HepG2 (cell line): ENCODE measurements around the gene PLCXD1. TPM values are rescaled to one million over a fixed set of nuclear protein-coding genes. Genes with fewer than 3 reads are reported as not detected.
A peak's percentile ranks its signal among the peaks of the same experiment; 100 is the strongest.

Source experiments
- BRCA1 ChIP-seq: sonication (generic); formaldehyde crosslinking; IDR thresholded peaks from 2 replicates; pipeline ENCODE4 v1.4.0; 2020; ENCODE audit warnings: missing genetic modification reagents
- CEBPG ChIP-seq: IDR thresholded peaks from 2 replicates; pipeline ENCODE4 v1.6.1; 2016
- DPF2 ChIP-seq: sonication (generic); formaldehyde crosslinking; IDR thresholded peaks from 2 replicates; pipeline ENCODE4 v1.4.0; 2020; ENCODE audit warnings: mild to moderate bottlenecking, low read depth, missing genetic modification reagents, borderline replicate concordance
- FIP1L1 ChIP-seq: fragments of 200-400 bp; formaldehyde crosslinking; IDR thresholded peaks from 2 replicates; pipeline ENCODE4 v1.6.1; 2018; ENCODE audit warnings: low read depth, mild to moderate bottlenecking, low read length, moderate library complexity, borderline replicate concordance; ENCODE audit not compliant: insufficient read depth
- GABPB1 ChIP-seq: IDR thresholded peaks from 2 replicates; pipeline ENCODE4 v1.6.1; 2016; ENCODE audit warnings: mild to moderate bottlenecking, missing genetic modification reagents, moderate library complexity, missing compliant biosample characterization
- HDAC6 ChIP-seq: fragments of 200-600 bp; sonication (generic); IDR thresholded peaks from 2 replicates; pipeline ENCODE4 v1.7.0; 2017; ENCODE audit warnings: mild to moderate bottlenecking, antibody characterized with exemption, low read length, low read depth
- KLF11 ChIP-seq: IDR thresholded peaks from 2 replicates; pipeline ENCODE4 v1.6.1; 2016; ENCODE audit warnings: missing compliant biosample characterization
- NFATC3 ChIP-seq: sonication (generic); formaldehyde crosslinking; IDR thresholded peaks from 2 replicates; pipeline ENCODE4 v1.5.1; 2020; ENCODE audit warnings: mild to moderate bottlenecking, missing genetic modification reagents
- SIX4 ChIP-seq: sonication (generic); formaldehyde crosslinking; IDR thresholded peaks from 2 replicates; pipeline ENCODE4 v1.4.0; 2020; ENCODE audit warnings: missing genetic modification reagents
- SNRNP70 ChIP-seq: fragments of 200-400 bp; formaldehyde crosslinking; IDR thresholded peaks from 2 replicates; pipeline ENCODE4 v1.6.1; 2017; ENCODE audit warnings: mild to moderate bottlenecking, low read depth, low read length, moderate library complexity
- SOX13 ChIP-seq, 3 experiments: fragments of 450-650 bp in 1 of 3; sonication (generic) in 1 of 3; formaldehyde crosslinking in 1 of 3; IDR thresholded peaks in 2 of 3; conservative IDR thresholded peaks in 1 of 3; 2 replicates each; pipeline versions ENCODE4 v1.5.0 to v1.6.1; 2016 to 2020; ENCODE audit warnings: antibody characterized with exemption in 1 of 3, mild to moderate bottlenecking in 1 of 3, missing compliant biosample characterization in 1 of 3, missing genetic modification reagents in 1 of 3, moderate library complexity in 1 of 3
- SRSF9 ChIP-seq: fragments of 200-400 bp; formaldehyde crosslinking; IDR thresholded peaks from 2 replicates; pipeline ENCODE4 v1.6.1; 2018; ENCODE audit warnings: borderline replicate concordance, mild to moderate bottlenecking, low read depth, low read length; ENCODE audit not compliant: insufficient read depth, poor library complexity, severe bottlenecking
- TAF1 ChIP-seq: sonication (generic); formaldehyde crosslinking; IDR thresholded peaks from 2 replicates; pipeline ENCODE4 v1.4.0; 2020; ENCODE audit warnings: missing genetic modification reagents
- TCF7L2 ChIP-seq: IDR thresholded peaks from 2 replicates; pipeline ENCODE4 v1.6.1; 2011; ENCODE audit warnings: mild to moderate bottlenecking, low read depth, low read length, moderate library complexity
- ZBTB42 ChIP-seq: sonication (generic); formaldehyde crosslinking; IDR thresholded peaks from 2 replicates; pipeline ENCODE4 v1.5.0; 2020; ENCODE audit warnings: mild to moderate bottlenecking, missing genetic modification reagents
- ZFP90 ChIP-seq: sonication (generic); formaldehyde crosslinking; IDR thresholded peaks from 2 replicates; pipeline ENCODE4 v1.8.0; 2022; ENCODE audit warnings: missing genetic modification reagents, mild to moderate bottlenecking, inconsistent platforms, borderline replicate concordance
- ZNF138 ChIP-seq: sonication (generic); formaldehyde crosslinking; IDR thresholded peaks from 2 replicates; pipeline ENCODE4 v1.5.0; 2020; ENCODE audit warnings: mild to moderate bottlenecking, low read depth, missing genetic modification reagents
- ZNF816 ChIP-seq: sonication (generic); formaldehyde crosslinking; IDR thresholded peaks from 2 replicates; pipeline ENCODE4 v1.8.0; 2022; ENCODE audit warnings: missing genetic modification reagents, mild to moderate bottlenecking, borderline replicate concordance
- polyA plus RNA-seq, 8 experiments: library from polyadenylated mRNA; depleted of rRNA in 3 of 8; stranded (reverse) in 7 of 8; unstranded in 1 of 8; fragments of >200 nt; fragmentation: Illumina TruSeq in 4 of 8; extraction: Trizol in 4 of 8; gene quantifications; 2 replicates each; pipeline versions ENCODE4 v1.2.1 to v1.2.3, GENCODE V29; 2011 to 2016; ENCODE audit warnings: low read depth in 4 of 8, missing spikeins in 1 of 8, mixed read lengths in 1 of 8; ENCODE audit not compliant: insufficient read depth in 1 of 8
- total RNA-seq, 5 experiments: library from RNA; depleted of rRNA; stranded (reverse); fragments of >200 nt; fragmentation: Illumina TruSeq; extraction: Trizol; gene quantifications; 2 replicates each; pipeline ENCODE4 v1.2.3, GENCODE V29; 2016; ENCODE audit warnings: low read depth in 1 of 5
- TF ChIP-seq, protein P1 (sequence below): sonication (generic); formaldehyde crosslinking; IDR thresholded peaks from 2 replicates; pipeline ENCODE4 v1.4.0; 2020; ENCODE audit warnings: mild to moderate bottlenecking, missing genetic modification reagents
- TF ChIP-seq, protein P2 (sequence below): IDR thresholded peaks from 2 replicates; pipeline ENCODE4 v1.6.1; 2016; ENCODE audit warnings: control low read depth
- TF ChIP-seq, protein P3 (sequence below): IDR thresholded peaks from 2 replicates; pipeline ENCODE4 v1.6.1; 2012; ENCODE audit warnings: inconsistent platforms
- TF ChIP-seq, protein P4 (sequence below): sonication (generic); formaldehyde crosslinking; IDR thresholded peaks from 2 replicates; pipeline ENCODE4 v1.4.0; 2020; ENCODE audit warnings: missing genetic modification reagents
- TF ChIP-seq, protein P5 (sequence below): sonication (generic); formaldehyde crosslinking; IDR thresholded peaks from 2 replicates; pipeline ENCODE4 v1.8.0; 2022; ENCODE audit warnings: mild to moderate bottlenecking, missing genetic modification reagents; ENCODE audit not compliant: insufficient replicate concordance

PLCXD1 gene
- total and polyA plus RNA-seq, 2 of the 13 experiments (the other 11 are each of a cell fraction or from before 2014, with no cell fraction given): 87.7 to 153 TPM

DNA sequence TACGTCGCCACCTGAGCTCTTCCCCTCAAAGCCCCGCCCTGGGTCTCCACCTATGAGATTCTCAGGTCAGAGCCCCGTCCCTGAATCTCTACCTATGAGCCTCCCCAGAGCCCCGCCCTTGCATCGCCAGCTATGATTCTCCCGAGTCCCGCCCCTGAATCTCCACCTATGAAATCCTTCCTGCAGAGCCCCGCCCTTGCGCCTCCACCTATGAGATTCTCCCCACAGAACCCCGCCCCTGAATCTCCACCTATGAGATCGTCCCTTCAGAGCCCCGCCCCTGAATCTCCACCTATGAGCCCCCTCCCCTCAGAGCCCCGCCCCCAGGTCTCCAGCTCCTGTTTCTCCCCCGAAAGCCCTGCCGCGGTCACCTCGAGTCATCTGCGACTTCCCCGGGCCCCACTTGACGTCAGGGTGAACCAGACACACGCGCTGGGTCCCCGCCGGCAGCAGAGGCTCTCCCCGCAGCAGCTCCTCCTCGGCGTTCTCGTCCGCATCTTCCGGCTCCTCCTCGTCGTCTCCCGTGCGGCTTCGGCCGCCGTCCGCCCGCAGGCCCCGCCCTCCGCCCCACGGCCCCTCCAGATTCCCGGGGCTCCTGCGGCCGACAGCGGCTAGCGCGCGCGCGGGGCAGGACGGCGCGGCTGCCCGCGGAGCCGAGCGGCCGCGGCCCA lies 37.0 kb downstream of the PLCXD1 start (continued):
- TF ChIP-seq, protein P1, sequence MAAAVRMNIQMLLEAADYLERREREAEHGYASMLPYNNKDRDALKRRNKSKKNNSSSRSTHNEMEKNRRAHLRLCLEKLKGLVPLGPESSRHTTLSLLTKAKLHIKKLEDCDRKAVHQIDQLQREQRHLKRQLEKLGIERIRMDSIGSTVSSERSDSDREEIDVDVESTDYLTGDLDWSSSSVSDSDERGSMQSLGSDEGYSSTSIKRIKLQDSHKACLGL: peak; percentile 39; the same call in 1 of the 2 replicates
- peak; percentile 41; the same call in 1 of the 2 replicates for TF ChIP-seq FIP1L1
- no peak for TF ChIP-seq BRCA1 (CRISPR knock-in tag)
- TF ChIP-seq SOX13 (IDR thresholded peaks at IDR 0.05): no peak
- TF ChIP-seq SOX13 (CRISPR knock-in tag; conservative IDR thresholded peaks at IDR 0.05 in 1 of 2, IDR thresholded peaks at IDR 0.05 in 1 of 2): 0 out of 4 replicates have a peak, but pooled peaks of 1 of the 2 experiments have one; percentile 37
- TF ChIP-seq, protein P2, sequence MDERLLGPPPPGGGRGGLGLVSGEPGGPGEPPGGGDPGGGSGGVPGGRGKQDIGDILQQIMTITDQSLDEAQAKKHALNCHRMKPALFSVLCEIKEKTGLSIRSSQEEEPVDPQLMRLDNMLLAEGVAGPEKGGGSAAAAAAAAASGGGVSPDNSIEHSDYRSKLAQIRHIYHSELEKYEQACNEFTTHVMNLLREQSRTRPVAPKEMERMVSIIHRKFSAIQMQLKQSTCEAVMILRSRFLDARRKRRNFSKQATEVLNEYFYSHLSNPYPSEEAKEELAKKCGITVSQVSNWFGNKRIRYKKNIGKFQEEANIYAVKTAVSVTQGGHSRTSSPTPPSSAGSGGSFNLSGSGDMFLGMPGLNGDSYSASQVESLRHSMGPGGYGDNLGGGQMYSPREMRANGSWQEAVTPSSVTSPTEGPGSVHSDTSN (CRISPR knock-in tag): no peak
- TF ChIP-seq, protein P3, sequence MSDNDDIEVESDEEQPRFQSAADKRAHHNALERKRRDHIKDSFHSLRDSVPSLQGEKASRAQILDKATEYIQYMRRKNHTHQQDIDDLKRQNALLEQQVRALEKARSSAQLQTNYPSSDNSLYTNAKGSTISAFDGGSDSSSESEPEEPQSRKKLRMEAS: no peak
- TF ChIP-seq DPF2 (CRISPR knock-in tag): no peak
- TF ChIP-seq SNRNP70: no peak
- TF ChIP-seq TCF7L2: no peak
- TF ChIP-seq CEBPG (CRISPR knock-in tag): no peak
- no peak for TF ChIP-seq ZNF138
- TF ChIP-seq, protein P4, sequence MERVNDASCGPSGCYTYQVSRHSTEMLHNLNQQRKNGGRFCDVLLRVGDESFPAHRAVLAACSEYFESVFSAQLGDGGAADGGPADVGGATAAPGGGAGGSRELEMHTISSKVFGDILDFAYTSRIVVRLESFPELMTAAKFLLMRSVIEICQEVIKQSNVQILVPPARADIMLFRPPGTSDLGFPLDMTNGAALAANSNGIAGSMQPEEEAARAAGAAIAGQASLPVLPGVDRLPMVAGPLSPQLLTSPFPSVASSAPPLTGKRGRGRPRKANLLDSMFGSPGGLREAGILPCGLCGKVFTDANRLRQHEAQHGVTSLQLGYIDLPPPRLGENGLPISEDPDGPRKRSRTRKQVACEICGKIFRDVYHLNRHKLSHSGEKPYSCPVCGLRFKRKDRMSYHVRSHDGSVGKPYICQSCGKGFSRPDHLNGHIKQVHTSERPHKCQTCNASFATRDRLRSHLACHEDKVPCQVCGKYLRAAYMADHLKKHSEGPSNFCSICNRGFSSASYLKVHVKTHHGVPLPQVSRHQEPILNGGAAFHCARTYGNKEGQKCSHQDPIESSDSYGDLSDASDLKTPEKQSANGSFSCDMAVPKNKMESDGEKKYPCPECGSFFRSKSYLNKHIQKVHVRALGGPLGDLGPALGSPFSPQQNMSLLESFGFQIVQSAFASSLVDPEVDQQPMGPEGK (CRISPR knock-in tag): no peak
- no peak for TF ChIP-seq HDAC6
- no peak for TF ChIP-seq KLF11 (CRISPR knock-in tag)
- no peak for TF ChIP-seq ZNF816 (CRISPR knock-in tag)
- TF ChIP-seq SRSF9: no peak
- TF ChIP-seq, protein P5, sequence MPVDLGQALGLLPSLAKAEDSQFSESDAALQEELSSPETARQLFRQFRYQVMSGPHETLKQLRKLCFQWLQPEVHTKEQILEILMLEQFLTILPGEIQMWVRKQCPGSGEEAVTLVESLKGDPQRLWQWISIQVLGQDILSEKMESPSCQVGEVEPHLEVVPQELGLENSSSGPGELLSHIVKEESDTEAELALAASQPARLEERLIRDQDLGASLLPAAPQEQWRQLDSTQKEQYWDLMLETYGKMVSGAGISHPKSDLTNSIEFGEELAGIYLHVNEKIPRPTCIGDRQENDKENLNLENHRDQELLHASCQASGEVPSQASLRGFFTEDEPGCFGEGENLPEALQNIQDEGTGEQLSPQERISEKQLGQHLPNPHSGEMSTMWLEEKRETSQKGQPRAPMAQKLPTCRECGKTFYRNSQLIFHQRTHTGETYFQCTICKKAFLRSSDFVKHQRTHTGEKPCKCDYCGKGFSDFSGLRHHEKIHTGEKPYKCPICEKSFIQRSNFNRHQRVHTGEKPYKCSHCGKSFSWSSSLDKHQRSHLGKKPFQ (CRISPR knock-in tag): no peak
- TF ChIP-seq ZBTB42 (CRISPR knock-in tag): no peak
- no peak for TF ChIP-seq ZFP90 (CRISPR knock-in tag)
- TF ChIP-seq TAF1 (CRISPR knock-in tag): peak; percentile 32; the same call in 1 of the 2 replicates
- TF ChIP-seq NFATC3 (CRISPR knock-in tag): no peak
- no peak for TF ChIP-seq SIX4 (CRISPR knock-in tag)
- TF ChIP-seq GABPB1 (CRISPR knock-in tag): no peak
